Skeletal muscle tissue (tissue), 4 donors: ENCODE results near the gene GABBR2. TPM values are rescaled to one million over a fixed set of nuclear protein-coding genes. Genes with fewer than 3 reads are reported as not detected.

Experiments used
- H3K27ac ChIP-seq: one replicate; pipeline ENCODE4 v1.7.0; 2013; ENCODE audit warnings: mild to moderate bottlenecking, low read depth, low read length, inconsistent platforms
- H3K27me3 ChIP-seq, 3 donors: one replicate each; pipeline ENCODE4 v1.7.0; 2013; ENCODE audit warnings: low read length in 3 of 3; ENCODE audit not compliant: control insufficient read depth in 3 of 3, insufficient read depth in 3 of 3
- H3K36me3 ChIP-seq, 3 donors: one replicate each; pipeline ENCODE4 v1.7.0; 2013; ENCODE audit warnings: low read length in 3 of 3; ENCODE audit not compliant: control insufficient read depth in 3 of 3, insufficient read depth in 3 of 3
- H3K4me1 ChIP-seq, 3 donors: one replicate each; pipeline ENCODE4 v1.7.0; 2013; ENCODE audit warnings: low read length in 3 of 3, mild to moderate bottlenecking in 3 of 3; ENCODE audit not compliant: control insufficient read depth in 3 of 3, insufficient read depth in 3 of 3
- H3K4me3 ChIP-seq, 3 donors: one replicate each; pipeline ENCODE4 v1.7.0; 2013; ENCODE audit warnings: low read length in 3 of 3
- H3K9ac ChIP-seq, 3 donors: one replicate each; pipeline ENCODE4 v1.7.0; 2013; ENCODE audit warnings: low read length in 3 of 3, mild to moderate bottlenecking in 3 of 3, moderate library complexity in 2 of 3, low read depth in 1 of 3
- H3K9me3 ChIP-seq, 3 donors: one replicate each; pipeline ENCODE4 v1.7.0; 2013; ENCODE audit warnings: low read length in 3 of 3; ENCODE audit not compliant: control insufficient read depth in 3 of 3
- total RNA-seq: library from RNA; depleted of rRNA; stranded (reverse); fragments of >200 nt; gene quantifications from one replicate; pipeline ENCODE4 v1.2.3, GENCODE V29; 2014
- donor health status: Osteomylitis.

Gene GABBR2
- total RNA-seq, 1 donor from 2014 or later = under 0.01 TPM

DNA sequence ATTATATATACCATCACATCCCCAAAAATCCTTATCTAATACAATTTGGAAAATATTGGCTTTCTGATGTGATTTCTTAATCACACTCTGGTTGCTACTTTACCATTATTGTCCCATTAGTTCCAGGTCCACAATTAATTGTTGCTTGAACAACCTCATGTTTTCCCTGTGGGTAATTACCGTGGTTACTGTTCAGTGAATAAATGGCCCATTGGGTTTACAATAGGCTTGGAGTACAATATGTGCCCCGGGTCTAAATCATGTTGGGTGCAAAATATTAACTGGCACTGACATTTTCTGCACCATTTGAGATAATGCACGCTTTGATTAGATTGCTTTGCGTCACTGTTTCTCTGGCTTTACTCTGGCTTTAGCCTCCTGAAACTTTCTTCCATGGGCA, 163.7 kb downstream of the GABBR2 start:
- Histone ChIP-seq H3K4me1 (no peaks in the 10 kb centered on the region), H3K27me3 (peaks cover 0 to 5% (median 5%) of the 10 kb centered on the region in 3 donors), H3K4me3 (no peak overlapping the region)

DNA sequence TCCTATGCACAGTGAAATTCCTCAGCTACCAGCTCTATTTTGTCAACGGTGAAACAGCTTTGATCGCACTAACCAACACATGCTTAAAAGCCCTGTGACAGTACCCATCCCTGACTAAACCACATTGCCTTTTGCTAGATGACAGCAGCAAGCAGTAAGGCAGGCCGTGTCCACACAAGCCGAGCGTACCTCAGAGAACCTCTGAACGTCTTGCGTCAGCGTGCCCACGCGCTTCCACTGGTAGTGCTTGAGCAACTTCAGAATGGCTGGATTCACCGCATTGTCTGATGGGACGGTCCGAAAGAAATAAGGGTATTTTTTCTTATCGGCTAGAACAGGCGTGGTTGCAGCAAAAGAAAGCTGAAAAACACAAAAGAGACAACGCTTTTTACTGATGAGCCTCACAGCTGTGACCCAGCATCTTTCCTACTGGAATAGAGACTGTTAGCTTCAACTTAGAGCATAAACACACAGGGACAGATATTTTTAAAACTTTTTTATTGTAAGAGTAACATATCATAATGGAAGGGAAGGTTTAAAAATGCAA, 167.0 kb downstream of the GABBR2 start:
- Histone ChIP-seq H3K4me1 (no peaks in the 10 kb centered on the region), H3K27me3 (peaks cover 0 to 14% (median 5%) of the 10 kb centered on the region in 3 donors), H3K4me3 (no peak overlapping the region), H3K36me3 (no peaks in the 10 kb centered on the region), H3K27ac (no peak overlapping the region), H3K9ac (no peak overlapping the region), H3K9me3 (peaks cover 0 to 2% (median 0%) of the 10 kb centered on the region in 3 donors)

More for the DNA sequence above, 163.7 kb downstream of the GABBR2 start:
- Histone ChIP-seq H3K9me3 (no peaks in the 10 kb centered on the region), H3K36me3 (no peaks in the 10 kb centered on the region), H3K27ac (no peak overlapping the region), H3K9ac (no peak overlapping the region)

DNA sequence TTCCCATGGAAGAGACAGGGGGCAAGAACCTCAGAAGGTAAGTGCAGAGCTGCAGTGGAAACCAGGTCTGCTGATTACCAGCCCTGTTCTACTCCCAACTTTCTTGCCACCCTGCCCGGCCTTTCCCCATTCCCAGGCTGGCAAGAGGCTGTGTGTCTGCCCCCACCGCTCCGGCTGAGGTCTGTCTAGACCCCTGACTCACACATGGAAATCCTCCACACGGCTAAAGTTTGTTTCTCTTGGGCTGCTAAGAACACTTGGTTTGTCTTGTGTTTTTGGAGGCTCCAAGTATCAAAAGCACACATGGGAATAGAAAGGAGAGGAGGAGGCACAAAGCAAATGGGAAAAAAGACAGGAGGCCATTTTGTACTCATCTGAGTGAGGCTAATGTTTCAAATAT, 168.3 kb downstream of the GABBR2 start:
- no peak overlapping the region for H3K27ac ChIP-seq
- no peak overlapping the region for H3K9ac ChIP-seq
- H3K4me3 ChIP-seq = no peak overlapping the region
- no peaks in the 10 kb centered on the region for H3K4me1 ChIP-seq
- peaks cover 0 to 17% (median 5%) of the 10 kb centered on the region in 3 donors for H3K27me3 ChIP-seq
- peaks cover 0 to 3% (median 0%) of the 10 kb centered on the region in 3 donors for H3K9me3 ChIP-seq
- H3K36me3 ChIP-seq = no peaks in the 10 kb centered on the region

DNA sequence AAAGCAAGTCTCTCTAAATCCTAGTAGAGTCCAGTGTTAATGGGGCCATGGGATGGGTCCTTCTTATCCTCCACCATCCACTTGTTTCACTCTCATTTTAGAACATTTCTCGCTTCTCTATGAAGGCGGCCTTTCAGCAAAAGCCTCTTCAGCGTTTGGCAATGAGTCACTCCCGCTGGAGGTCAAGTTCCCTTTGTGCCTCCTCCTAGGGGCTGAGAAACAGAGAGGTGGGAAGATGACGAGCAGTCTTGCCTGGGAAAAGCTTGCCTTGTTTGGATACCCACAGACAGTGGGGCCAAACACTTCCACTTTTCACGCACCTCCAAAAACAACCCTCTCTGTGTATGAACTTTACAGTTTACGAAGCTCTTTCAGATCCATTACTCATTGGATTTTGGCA, 168.8 kb downstream of the GABBR2 start:
- no peak overlapping the region for H3K27ac ChIP-seq
- peaks cover 0 to 17% (median 5%) of the 10 kb centered on the region in 3 donors for H3K27me3 ChIP-seq

DNA sequence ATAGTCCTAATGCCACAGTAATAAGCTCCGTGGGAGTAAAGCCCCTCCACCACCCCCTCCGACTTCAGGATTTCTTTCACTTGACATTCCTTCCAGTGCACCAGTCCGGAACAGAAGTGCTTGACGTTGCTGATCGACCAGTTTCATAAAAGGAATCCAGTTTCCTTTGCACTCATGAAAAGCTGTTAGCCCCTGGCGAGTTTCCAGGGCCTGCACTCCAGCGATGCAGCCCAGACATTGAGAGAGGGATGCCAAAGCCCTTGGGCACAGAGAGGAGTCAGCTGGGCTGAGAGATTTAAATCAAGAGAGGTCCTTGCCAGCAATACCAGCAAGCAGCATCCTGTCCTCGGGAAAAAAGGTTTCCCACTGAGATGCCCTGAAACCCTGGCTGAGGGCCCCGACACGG, 170.1 kb downstream of the GABBR2 start:
- H3K9me3 ChIP-seq = peaks cover 0 to 3% (median 0%) of the 10 kb centered on the region in 3 donors
- H3K4me3 ChIP-seq = no peak overlapping the region
- peaks cover 0 to 17% (median 0%) of the 10 kb centered on the region in 3 donors for H3K27me3 ChIP-seq
- H3K27ac ChIP-seq = no peak overlapping the region
- H3K36me3 ChIP-seq = no peaks in the 10 kb centered on the region
- no peaks in the 10 kb centered on the region for H3K4me1 ChIP-seq
- no peak overlapping the region for H3K9ac ChIP-seq

More for the DNA sequence above, 168.8 kb downstream of the GABBR2 start:
- Histone ChIP-seq H3K4me3 (no peak overlapping the region), H3K4me1 (no peaks in the 10 kb centered on the region), H3K36me3 (no peaks in the 10 kb centered on the region), H3K9ac (no peak overlapping the region), H3K9me3 (peaks cover 0 to 3% (median 0%) of the 10 kb centered on the region in 3 donors)

DNA sequence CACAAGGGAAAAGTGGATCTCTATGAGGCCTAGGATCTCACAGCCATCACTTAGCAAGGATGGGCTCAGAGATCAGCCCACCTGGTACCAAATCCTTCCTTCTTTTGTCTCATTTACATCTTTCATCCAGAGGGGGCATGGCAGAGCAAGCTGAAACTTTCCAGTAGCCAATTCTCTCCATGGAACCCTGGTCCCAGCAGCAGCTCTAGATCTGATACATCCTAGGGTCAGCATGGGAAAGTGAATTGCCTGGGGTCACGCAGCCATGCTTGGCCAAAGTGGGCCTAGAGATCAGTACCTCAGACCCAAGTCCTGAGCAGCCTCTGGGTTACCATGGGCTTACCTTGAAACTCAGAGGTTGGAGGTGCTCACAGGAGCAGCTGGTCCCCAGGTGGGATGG, 170.5 kb downstream of the GABBR2 start:
- no peak overlapping the region for H3K9ac ChIP-seq
- H3K27ac ChIP-seq = no peak overlapping the region
- no peaks in the 10 kb centered on the region for H3K36me3 ChIP-seq
- peaks cover 0 to 3% (median 0%) of the 10 kb centered on the region in 3 donors for H3K9me3 ChIP-seq
- no peak overlapping the region for H3K4me3 ChIP-seq
- H3K4me1 ChIP-seq = no peaks in the 10 kb centered on the region
- H3K27me3 ChIP-seq = peaks cover 0 to 17% (median 0%) of the 10 kb centered on the region in 3 donors

DNA sequence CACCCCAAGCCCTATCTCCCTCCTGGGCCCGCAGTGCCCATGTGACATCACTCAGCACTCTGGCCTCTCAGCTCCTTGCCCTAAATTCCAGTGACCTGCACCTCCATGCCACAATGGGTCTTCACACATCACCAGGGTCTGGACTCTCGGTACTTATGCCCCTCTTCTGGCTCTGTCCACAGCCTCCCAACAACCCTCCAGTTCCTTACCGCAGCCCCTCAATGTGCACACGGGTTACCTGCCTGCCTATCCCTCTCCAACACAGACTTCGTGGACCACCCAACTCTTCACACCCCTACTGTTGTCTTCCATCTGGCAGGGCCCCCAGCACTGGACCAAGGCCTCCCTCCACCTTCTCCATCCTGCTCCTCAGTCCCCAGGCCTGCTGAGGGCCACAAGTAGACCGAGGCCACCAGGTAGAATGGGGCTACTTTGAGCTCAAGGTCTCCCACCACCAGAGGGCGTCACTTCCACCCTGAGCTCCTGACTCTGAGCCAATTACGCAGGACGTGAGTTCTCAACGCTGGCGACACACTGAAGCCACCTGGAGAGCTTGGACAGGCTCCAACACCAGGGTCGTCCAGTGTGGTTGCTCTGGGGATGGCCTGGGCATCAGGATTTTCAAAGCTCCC, 172.1 kb downstream of the GABBR2 start:
- Histone ChIP-seq H3K27me3 (peaks cover 0 to 13% (median 0%) of the 10 kb centered on the region in 3 donors), H3K36me3 (no peaks in the 10 kb centered on the region), H3K4me3 (no peak overlapping the region), H3K9me3 (peaks cover 0 to 3% (median 0%) of the 10 kb centered on the region in 3 donors), H3K4me1 (no peaks in the 10 kb centered on the region), H3K27ac (no peak overlapping the region), H3K9ac (no peak overlapping the region)

DNA sequence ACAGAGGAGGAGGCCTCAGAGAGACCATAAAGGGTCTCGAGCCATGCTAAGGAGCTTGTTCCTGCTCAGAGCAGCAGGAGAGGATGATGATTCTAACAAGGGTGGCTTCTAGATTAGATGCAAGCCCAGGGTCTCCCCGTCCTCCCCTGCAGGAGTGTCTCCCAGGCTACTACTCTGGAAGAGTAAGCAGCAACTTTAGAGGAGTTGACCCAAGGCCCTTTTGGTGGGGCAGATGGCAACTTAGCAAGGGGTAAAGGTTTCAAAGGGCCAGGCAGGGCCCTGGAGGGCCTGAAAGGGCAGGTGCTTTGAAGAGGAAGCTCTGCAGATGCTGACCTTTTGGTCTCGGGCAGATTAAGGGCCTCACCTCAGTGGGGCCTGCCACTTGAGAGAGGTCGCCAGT, 174.9 kb downstream of the GABBR2 start:
- H3K4me3 ChIP-seq = no peak overlapping the region
- H3K9ac ChIP-seq = no peak overlapping the region
- peaks cover 0 to 3% (median 0%) of the 10 kb centered on the region in 3 donors for H3K9me3 ChIP-seq
- H3K4me1 ChIP-seq = no peaks in the 10 kb centered on the region
- H3K27ac ChIP-seq = no peak overlapping the region
- H3K27me3 ChIP-seq = peaks cover 0 to 18% (median 0%) of the 10 kb centered on the region in 3 donors
- no peaks in the 10 kb centered on the region for H3K36me3 ChIP-seq

DNA sequence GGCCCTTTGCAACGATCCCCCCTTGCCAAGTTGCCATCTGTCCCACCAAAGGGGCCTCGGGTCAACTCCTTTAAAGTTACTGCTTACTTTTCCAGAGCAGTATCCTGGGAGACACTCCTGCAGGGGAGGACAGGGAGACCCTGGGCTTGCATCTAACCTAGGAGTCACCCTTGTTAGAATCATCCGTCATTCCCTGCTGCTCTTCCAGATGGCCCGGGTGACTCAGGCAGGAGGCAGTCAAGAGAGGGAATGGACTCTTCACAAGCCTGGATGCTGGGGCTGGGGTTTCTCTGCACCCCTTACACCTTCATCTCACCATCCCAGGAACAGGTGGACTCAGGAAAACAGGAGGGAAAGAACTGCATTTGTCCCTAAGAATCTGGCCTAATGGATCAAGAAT, 175.6 kb downstream of the GABBR2 start:
- no peak overlapping the region for H3K9ac ChIP-seq
- peaks cover 0 to 13% (median 0%) of the 10 kb centered on the region in 3 donors for H3K27me3 ChIP-seq
- H3K4me1 ChIP-seq = no peaks in the 10 kb centered on the region
- H3K27ac ChIP-seq = no peak overlapping the region
- no peaks in the 10 kb centered on the region for H3K36me3 ChIP-seq
- peaks cover 0 to 3% (median 0%) of the 10 kb centered on the region in 3 donors for H3K9me3 ChIP-seq
- no peak overlapping the region for H3K4me3 ChIP-seq

DNA sequence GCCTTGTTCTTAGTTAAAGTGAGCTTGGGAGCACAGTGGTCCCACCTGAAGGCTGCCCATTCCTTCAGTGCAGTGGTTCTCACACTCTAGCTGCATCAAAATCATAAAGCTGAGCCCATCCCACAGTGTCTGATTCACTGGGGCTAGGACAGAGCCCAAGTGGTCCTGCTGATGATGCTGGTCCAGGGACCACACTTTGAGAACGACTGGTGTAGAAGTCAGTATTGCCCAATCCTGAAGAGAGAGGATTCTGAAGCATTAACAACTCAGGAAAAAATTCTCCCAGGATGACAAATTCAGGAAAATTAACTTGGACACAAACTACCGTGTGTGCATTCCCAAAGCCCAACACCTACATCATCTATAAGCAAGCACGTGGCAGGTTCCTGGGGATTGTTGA, 176.2 kb downstream of the GABBR2 start:
- Histone ChIP-seq H3K9me3 (peaks cover 0 to 3% (median 0%) of the 10 kb centered on the region in 3 donors), H3K4me1 (no peaks in the 10 kb centered on the region), H3K36me3 (no peaks in the 10 kb centered on the region), H3K27me3 (peaks cover 0 to 13% (median 0%) of the 10 kb centered on the region in 3 donors), H3K4me3 (no peak overlapping the region), H3K9ac (no peak overlapping the region), H3K27ac (no peak overlapping the region)
